K562 (cell line): ENCODE data around the gene VWA8. TPM values are rescaled to one million over a fixed set of nuclear protein-coding genes. Genes with fewer than 3 reads are reported as not detected.

ENCODE experiments used
- BCL6 ChIP-seq: fragments of 250-450 bp; sonication (Bioruptor Pico); IDR thresholded peaks from 2 replicates; pipeline ENCODE4 v1.4.0; 2020
- BRD9 ChIP-seq: fragments of 450-650 bp; IDR thresholded peaks from 2 replicates; pipeline ENCODE4 v1.6.1; 2018; ENCODE audit warnings: low read depth; ENCODE audit not compliant: partially characterized antibody
- CEBPB ChIP-seq: fragments of 450-650 bp; IDR thresholded peaks from 2 replicates; pipeline ENCODE4 v1.6.1; 2016; ENCODE audit warnings: missing genetic modification characterization, missing compliant biosample characterization
- CTCF ChIP-seq, 3 experiments: IDR thresholded peaks in 2 of 3; conservative IDR thresholded peaks in 1 of 3; 2 replicates each; pipeline ENCODE4 v1.5.1; 2011 to 2012; ENCODE audit warnings: low read length in 3 of 3, mild to moderate bottlenecking in 3 of 3, control low read depth in 2 of 3, improper control_type of control experiment in 1 of 3, inconsistent platforms in 1 of 3, low read depth in 1 of 3, mixed read lengths in 1 of 3, moderate library complexity in 1 of 3; ENCODE audit not compliant: insufficient read depth in 2 of 3
- ESRRB ChIP-seq: fragments of 250-450 bp; sonication (Bioruptor Pico); IDR thresholded peaks from 2 replicates; pipeline ENCODE4 v1.5.0; 2020; ENCODE audit warnings: mild to moderate bottlenecking, moderate library complexity, borderline replicate concordance
- LCOR ChIP-seq: sonication (generic); formaldehyde crosslinking; IDR thresholded peaks from 2 replicates; pipeline ENCODE4 v1.8.0; 2022; ENCODE audit warnings: mild to moderate bottlenecking, missing genetic modification reagents
- MBD2 ChIP-seq: sonication (generic); IDR thresholded peaks from 2 replicates; pipeline ENCODE4 v1.6.1; 2016; ENCODE audit warnings: low read depth, borderline replicate concordance
- MLX ChIP-seq, 2 experiments: fragments of 450-650 bp in 1 of 2; sonication (generic) in 1 of 2; formaldehyde crosslinking; conservative IDR thresholded peaks; 2 replicates each; pipeline versions ENCODE4 v1.4.0 to v1.8.1; 2020 to 2022; ENCODE audit warnings: mild to moderate bottlenecking in 1 of 2, missing genetic modification reagents in 1 of 2
- NFIC ChIP-seq: fragments of 450-650 bp; IDR thresholded peaks from 2 replicates; pipeline ENCODE4 v1.6.1; 2017; ENCODE audit warnings: mild to moderate bottlenecking, inconsistent platforms
- SOX6 ChIP-seq: fragments of 450-650 bp; IDR thresholded peaks from 2 replicates; pipeline ENCODE4 v1.6.1; 2014; ENCODE audit warnings: mild to moderate bottlenecking
- YBX1 ChIP-seq: fragments of 450-650 bp; IDR thresholded peaks from 2 replicates; pipeline ENCODE4 v1.7.1; 2016; ENCODE audit warnings: mild to moderate bottlenecking
- ZKSCAN1 ChIP-seq: fragments of 150-350 bp; IDR thresholded peaks from 2 replicates; pipeline ENCODE4 v1.6.1; 2016; ENCODE audit warnings: low read depth, low read length
- ZNF347 ChIP-seq: fragments of 450-650 bp; formaldehyde crosslinking; IDR thresholded peaks from 2 replicates; pipeline ENCODE4 v1.4.0; 2020; ENCODE audit warnings: low read depth, mild to moderate bottlenecking, moderate library complexity
- ZNF551 ChIP-seq: fragments of 250-450 bp; sonication (Bioruptor Pico); IDR thresholded peaks from 2 replicates; pipeline ENCODE4 v1.5.0; 2021; ENCODE audit warnings: mild to moderate bottlenecking, moderate library complexity
- ZNF699 ChIP-seq: fragments of 250-450 bp; sonication (Bioruptor Pico); IDR thresholded peaks from 2 replicates; pipeline ENCODE4 v1.8.0; 2021; ENCODE audit warnings: mild to moderate bottlenecking, moderate library complexity; ENCODE audit not compliant: insufficient replicate concordance
- polyA plus RNA-seq, 8 experiments: library from polyadenylated mRNA; depleted of rRNA in 4 of 8; stranded (reverse) in 5 of 8; unstranded in 3 of 8; fragments of >200 nt; fragmentation: Nextera tagmentation in 2 of 8; fragmentation: Illumina TruSeq in 1 of 8; extraction: Ambion mirVana in 2 of 8; extraction: Trizol in 1 of 8; gene quantifications; 2 replicates each; pipeline versions ENCODE4 v1.2.1 to v1.2.3, GENCODE V29; 2011 to 2014; ENCODE audit warnings: inconsistent platforms in 1 of 8, missing spikeins in 1 of 8
- total RNA-seq, 7 experiments: library from RNA; depleted of rRNA in 6 of 7; stranded (reverse); fragments of >200 nt in 6 of 7; fragmentation: Illumina TruSeq in 2 of 7; extraction: Trizol in 2 of 7; gene quantifications; 2 replicates each; pipeline versions ENCODE4 v1.2.1 to v1.2.3, GENCODE V29; 2011 to 2021; ENCODE audit warnings: low replicate concordance in 1 of 7

Gene VWA8
- total and polyA plus RNA-seq, 9 of the 15 experiments (the other 6 are each of a cell fraction or from before 2014, with no cell fraction given), result 2.1 to 18.5 (median 13.3) TPM

- no peak for TF ChIP-seq CEBPB
- no peak for TF ChIP-seq ZNF347 (CRISPR knock-in tag)
- no peak for TF ChIP-seq ZNF551 (CRISPR knock-in tag)
- no peak for TF ChIP-seq MLX (CRISPR knock-in tag; conservative IDR thresholded peaks at IDR 0.05)
- TF ChIP-seq ESRRB (CRISPR knock-in tag), result no peak
- TF ChIP-seq NFIC, result peak; percentile 28; the same call in 1 of the 2 replicates
- no peak for TF ChIP-seq CTCF (IDR thresholded peaks at IDR 0.05 in 2 of 3, conservative IDR thresholded peaks at IDR 0.05 in 1 of 3; ENCODE audit: insufficient read depth in 2 of 3, low read depth in 1 of 3, low read length in 3 of 3)
- TF ChIP-seq MBD2, result no peak
- TF ChIP-seq YBX1, result no peak
- TF ChIP-seq ZKSCAN1, result no peak
- no peak for TF ChIP-seq LCOR (CRISPR knock-in tag)
- no peak for TF ChIP-seq ZNF699
- TF ChIP-seq SOX6, result no peak
- no peak for TF ChIP-seq BRD9
- no peak for TF ChIP-seq BCL6 (CRISPR knock-in tag)
Observed at GRCh38 chr13:41700790-41701310, 260.1 kb downstream of the VWA8 start (continued).
